HepG2 (cell line): ENCODE data around the gene AJM1. TPM values are rescaled to one million over a fixed set of nuclear protein-coding genes. Genes with fewer than 3 reads are reported as not detected.
A peak's percentile ranks its signal among the peaks of the same experiment; 100 is the strongest.

Experiments used
- DRAP1 ChIP-seq: IDR thresholded peaks from 2 replicates; pipeline ENCODE4 v1.6.1; 2016; ENCODE audit warnings: missing genetic modification reagents, missing compliant biosample characterization
- FOXP4 ChIP-seq: sonication (generic); formaldehyde crosslinking; IDR thresholded peaks from 2 replicates; pipeline ENCODE4 v1.4.0; 2020; ENCODE audit warnings: missing genetic modification reagents
- HNF4A ChIP-seq: sonication (generic); formaldehyde crosslinking; IDR thresholded peaks from 2 replicates; pipeline ENCODE4 v1.4.0; 2020; ENCODE audit warnings: missing genetic modification reagents
- HOXD1 ChIP-seq: sonication (generic); formaldehyde crosslinking; IDR thresholded peaks from 2 replicates; pipeline ENCODE4 v1.5.0; 2020; ENCODE audit warnings: missing genetic modification reagents
- LRRFIP1 ChIP-seq: sonication (generic); formaldehyde crosslinking; conservative IDR thresholded peaks from 2 replicates; pipeline ENCODE4 v1.4.0; 2020; ENCODE audit warnings: missing genetic modification reagents
- PHF5A ChIP-seq: IDR thresholded peaks from one replicate; pipeline ENCODE4 v1.6.1; 2018; ENCODE audit warnings: low read depth, missing genetic modification reagents; ENCODE audit not compliant: unreplicated experiment
- RORA ChIP-seq: sonication (generic); formaldehyde crosslinking; IDR thresholded peaks from 2 replicates; pipeline ENCODE4 v1.5.0; 2020; ENCODE audit warnings: mild to moderate bottlenecking, missing genetic modification reagents, moderate library complexity
- SMAD1 ChIP-seq: sonication (generic); formaldehyde crosslinking; IDR thresholded peaks from 2 replicates; pipeline ENCODE4 v1.4.0; 2020; ENCODE audit warnings: missing genetic modification reagents, low read depth, mild to moderate bottlenecking, borderline replicate concordance
- TMF1 ChIP-seq: sonication (generic); formaldehyde crosslinking; IDR thresholded peaks from 2 replicates; pipeline ENCODE4 v1.8.1; 2022; ENCODE audit warnings: low read depth, missing genetic modification reagents
- U2AF2 ChIP-seq: fragments of 200-400 bp; formaldehyde crosslinking; IDR thresholded peaks from 2 replicates; pipeline ENCODE4 v1.6.1; 2017; ENCODE audit warnings: low read depth, mild to moderate bottlenecking, low read length
- YY1 ChIP-seq: IDR thresholded peaks from 2 replicates; pipeline ENCODE4 v1.6.1; 2011; ENCODE audit warnings: low read length, low read depth, moderate library complexity, mild to moderate bottlenecking; ENCODE audit not compliant: insufficient read depth, insufficient replicate concordance
- ZBTB10 ChIP-seq: sonication (generic); formaldehyde crosslinking; IDR thresholded peaks from 2 replicates; pipeline ENCODE4 v1.4.0; 2020; ENCODE audit warnings: missing genetic modification reagents, borderline replicate concordance
- ZBTB8A ChIP-seq: sonication (generic); formaldehyde crosslinking; IDR thresholded peaks from 2 replicates; pipeline ENCODE4 v1.4.0; 2020; ENCODE audit warnings: mild to moderate bottlenecking, low read depth, missing genetic modification reagents, borderline replicate concordance
- ZFP37 ChIP-seq: sonication (generic); formaldehyde crosslinking; IDR thresholded peaks from 2 replicates; pipeline ENCODE4 v1.4.0; 2020; ENCODE audit warnings: missing genetic modification reagents, borderline replicate concordance
- ZNF446 ChIP-seq: sonication (generic); formaldehyde crosslinking; IDR thresholded peaks from 2 replicates; pipeline ENCODE4 v1.5.0; 2020; ENCODE audit warnings: mild to moderate bottlenecking, missing genetic modification reagents
- ZNF576 ChIP-seq: sonication (generic); formaldehyde crosslinking; IDR thresholded peaks from 2 replicates; pipeline ENCODE4 v1.4.0; 2020; ENCODE audit warnings: mild to moderate bottlenecking, missing genetic modification reagents
- ZSCAN21 ChIP-seq: sonication (generic); formaldehyde crosslinking; IDR thresholded peaks from 2 replicates; pipeline ENCODE4 v1.8.0; 2022; ENCODE audit warnings: mild to moderate bottlenecking, missing genetic modification reagents, moderate library complexity, borderline replicate concordance
- polyA plus RNA-seq, 8 experiments: library from polyadenylated mRNA; depleted of rRNA in 3 of 8; stranded (reverse) in 7 of 8; unstranded in 1 of 8; fragments of >200 nt; fragmentation: Illumina TruSeq in 4 of 8; extraction: Trizol in 4 of 8; gene quantifications; 2 replicates each; pipeline versions ENCODE4 v1.2.1 to v1.2.3, GENCODE V29; 2011 to 2016; ENCODE audit warnings: low read depth in 4 of 8, missing spikeins in 1 of 8, mixed read lengths in 1 of 8; ENCODE audit not compliant: insufficient read depth in 1 of 8
- total RNA-seq, 5 experiments: library from RNA; depleted of rRNA; stranded (reverse); fragments of >200 nt; fragmentation: Illumina TruSeq; extraction: Trizol; gene quantifications; 2 replicates each; pipeline ENCODE4 v1.2.3, GENCODE V29; 2016; ENCODE audit warnings: low read depth in 1 of 5

Gene AJM1
- total and polyA plus RNA-seq, 2 of the 13 experiments (the other 11 are each of a cell fraction or from before 2014, with no cell fraction given), result 1.1 to 1.2 TPM

- no peak for TF ChIP-seq ZBTB10 (CRISPR knock-in tag)
- 0 out of 2 replicates have a peak, but pooled peaks have one; percentile 5 for TF ChIP-seq TMF1
- no peak for TF ChIP-seq ZNF446
- peak; percentile 55 for TF ChIP-seq HNF4A (CRISPR knock-in tag)
- TF ChIP-seq SMAD1 (CRISPR knock-in tag), result no peak; the same call in 1 of the 2 replicates
- no peak; the same call in 1 of the 2 replicates for TF ChIP-seq ZSCAN21 (CRISPR knock-in tag)
- TF ChIP-seq HOXD1 (CRISPR knock-in tag), result no peak
- TF ChIP-seq YY1, result peak; percentile 82
- TF ChIP-seq LRRFIP1 (CRISPR knock-in tag), result no peak; the same call in 1 of the 2 replicates
- TF ChIP-seq ZBTB8A (CRISPR knock-in tag), result no peak
- TF ChIP-seq PHF5A (CRISPR knock-in tag), result peak; percentile 57
- peak; percentile 74 for TF ChIP-seq DRAP1 (CRISPR knock-in tag)
- no peak for TF ChIP-seq U2AF2
- no peak for TF ChIP-seq ZNF576 (CRISPR knock-in tag)
- TF ChIP-seq ZFP37 (CRISPR knock-in tag), result no peak; the same call in 1 of the 2 replicates
- peak; percentile 79 for TF ChIP-seq FOXP4 (CRISPR knock-in tag)
- TF ChIP-seq RORA (CRISPR knock-in tag), result no peak
Measured at GRCh38 chr9:136882109-136882946, 40.0 kb downstream of the AJM1 start (continued).
